Fibroblast of skin of abdomen (primary cell): Measurements from ENCODE around the gene RABGAP1.

ENCODE experiments used
- DNase-seq: peaks from one replicate; pipeline ENCODE4 v3.0.0-alpha.2; 2013

Gene RABGAP1

DNA sequence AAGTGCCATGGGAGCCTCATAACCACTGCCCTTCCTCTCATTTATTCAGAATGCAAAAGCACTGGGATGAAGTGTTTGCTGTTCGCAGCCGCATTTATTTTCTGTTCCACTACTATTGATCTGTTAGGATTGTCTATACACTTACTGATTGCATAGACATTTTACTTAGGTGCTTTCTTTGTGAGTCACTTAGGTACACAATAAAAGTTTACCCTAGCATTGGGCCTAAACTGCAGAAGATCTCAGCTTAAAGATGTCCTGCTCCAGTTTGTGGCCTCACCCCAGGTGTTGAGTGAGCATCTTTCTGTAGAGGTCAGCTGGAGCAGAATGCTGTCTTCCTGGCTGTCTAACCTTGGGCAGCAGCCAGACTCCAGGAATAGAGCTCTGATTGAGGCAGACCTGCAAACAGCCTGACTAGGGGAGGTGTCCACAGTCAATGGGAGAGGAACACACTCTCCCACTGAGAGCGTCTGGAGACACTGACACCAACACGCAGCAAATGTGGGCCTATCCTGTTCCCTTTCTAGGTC lies 146.6 kb downstream of the RABGAP1 start:
- DNase-seq: no peak

GRCh38 chr9:123089040-123089439 lies 148.2 kb downstream of the RABGAP1 start:
- no peak for DNase-seq

- no peak for DNase-seq
Measured at GRCh38 chr9:123089790-123090189, 149.0 kb downstream of the RABGAP1 start.

DNA sequence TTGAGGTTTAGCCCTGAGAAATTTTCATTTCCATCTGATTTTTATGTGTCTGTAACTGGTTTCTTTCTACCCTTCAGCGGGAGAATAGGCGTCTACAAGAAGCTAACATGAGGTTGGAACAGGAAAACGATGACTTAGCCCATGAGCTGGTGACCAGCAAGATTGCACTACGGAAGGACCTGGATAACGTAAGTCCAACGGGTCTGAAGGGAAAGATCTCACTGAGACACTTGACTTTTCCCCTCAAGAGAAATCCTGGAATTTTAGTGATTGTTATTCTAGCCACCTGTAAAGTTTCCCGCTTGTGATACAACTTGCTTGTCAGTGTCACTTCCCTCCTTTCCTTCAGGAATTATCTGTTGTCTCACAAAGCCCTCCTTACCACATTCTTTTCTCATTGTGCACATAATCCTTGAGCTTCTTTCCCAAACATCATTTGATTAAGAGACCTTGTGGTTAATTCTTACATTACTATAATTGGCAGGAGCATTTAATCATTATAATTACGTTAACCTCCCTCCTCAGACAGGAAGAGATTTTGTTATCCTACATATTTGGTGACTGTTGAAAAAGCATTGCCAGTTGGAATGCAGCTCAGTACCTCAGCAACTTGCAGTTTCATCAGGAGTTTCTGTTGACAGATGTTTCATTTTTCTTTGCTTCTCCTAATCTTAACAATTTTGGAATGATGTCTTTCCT lies 149.5 kb downstream of the RABGAP1 start:
- DNase-seq: peak; percentile 81

DNA sequence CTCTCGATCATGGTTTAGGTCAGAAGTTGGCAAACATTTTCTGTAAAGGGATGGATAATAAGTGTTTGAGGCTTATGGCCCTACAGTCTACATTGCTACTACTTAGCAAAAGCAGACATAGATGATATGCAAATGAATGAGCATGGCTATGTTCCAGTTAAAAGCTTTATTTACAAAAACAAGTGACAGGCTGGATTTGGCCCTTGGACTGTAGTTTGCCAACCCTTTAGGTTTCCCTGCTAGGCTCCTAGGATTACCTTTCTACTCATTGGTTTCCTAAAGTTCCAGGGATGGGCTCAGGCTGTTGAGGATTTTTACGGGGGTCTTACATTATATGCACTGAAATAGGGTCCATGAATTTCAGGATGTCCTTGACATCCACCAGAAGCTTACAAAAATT lies 150.1 kb downstream of the RABGAP1 start:
- DNase-seq: no peak

DNA sequence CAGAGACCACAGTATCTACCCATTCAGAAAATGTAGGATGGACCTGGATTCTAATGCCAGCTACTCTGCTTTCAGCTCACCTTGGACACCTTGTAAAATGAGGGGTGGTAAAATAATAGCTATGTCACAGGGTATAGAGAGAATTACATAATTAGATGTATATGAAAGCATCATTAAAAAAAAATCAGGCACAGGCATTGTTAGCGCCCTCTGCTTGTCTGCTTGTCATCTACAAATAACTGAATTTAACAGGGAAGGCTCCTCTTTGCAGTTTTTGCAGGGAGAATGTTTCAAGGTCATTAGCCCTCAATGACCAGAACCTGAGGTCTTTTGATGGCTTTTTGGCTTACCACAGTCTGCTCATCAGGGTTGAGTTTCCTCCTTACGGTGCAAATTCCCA lies 150.6 kb downstream of the RABGAP1 start:
- DNase-seq: no peak

DNA sequence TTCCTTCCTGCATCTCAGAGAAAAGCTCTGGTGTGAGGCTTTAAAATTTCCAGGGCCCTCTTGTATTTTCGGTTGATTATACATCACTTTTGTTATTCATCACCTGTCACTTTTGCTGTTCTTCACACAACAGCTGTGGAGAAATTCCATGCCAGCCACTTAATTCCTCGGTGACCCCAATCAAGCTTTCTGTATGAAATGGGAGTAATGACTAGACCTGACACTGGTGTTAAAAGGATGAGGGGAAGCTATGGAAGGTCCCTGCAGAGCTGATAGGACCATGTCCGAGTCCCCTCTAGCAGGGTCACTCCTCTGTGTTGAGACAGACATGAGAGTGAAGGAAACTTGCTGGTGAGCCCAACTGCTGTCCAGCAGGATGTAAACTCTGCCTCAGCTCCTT lies 152.3 kb downstream of the RABGAP1 start:
- DNase-seq: no peak

DNA sequence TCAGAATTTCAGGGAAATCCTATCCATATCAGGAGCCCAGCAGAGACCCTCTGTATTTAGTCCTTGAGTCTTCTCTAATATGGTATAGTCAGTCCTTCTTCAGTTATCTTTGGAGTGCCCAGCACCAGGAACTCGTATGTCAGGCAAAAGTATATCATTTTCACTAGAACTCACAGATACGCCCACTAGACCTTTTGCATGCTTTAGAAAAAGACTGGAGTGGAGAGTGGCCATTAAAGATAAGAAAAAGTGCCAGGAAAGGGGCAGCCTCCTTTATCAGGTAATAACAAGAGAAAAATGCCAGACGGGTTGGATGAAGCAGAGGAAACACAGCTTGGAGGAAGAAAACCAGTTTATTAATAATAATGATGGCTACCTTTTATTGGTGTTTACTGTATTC lies 156.2 kb downstream of the RABGAP1 start:
- DNase-seq: no peak

DNA sequence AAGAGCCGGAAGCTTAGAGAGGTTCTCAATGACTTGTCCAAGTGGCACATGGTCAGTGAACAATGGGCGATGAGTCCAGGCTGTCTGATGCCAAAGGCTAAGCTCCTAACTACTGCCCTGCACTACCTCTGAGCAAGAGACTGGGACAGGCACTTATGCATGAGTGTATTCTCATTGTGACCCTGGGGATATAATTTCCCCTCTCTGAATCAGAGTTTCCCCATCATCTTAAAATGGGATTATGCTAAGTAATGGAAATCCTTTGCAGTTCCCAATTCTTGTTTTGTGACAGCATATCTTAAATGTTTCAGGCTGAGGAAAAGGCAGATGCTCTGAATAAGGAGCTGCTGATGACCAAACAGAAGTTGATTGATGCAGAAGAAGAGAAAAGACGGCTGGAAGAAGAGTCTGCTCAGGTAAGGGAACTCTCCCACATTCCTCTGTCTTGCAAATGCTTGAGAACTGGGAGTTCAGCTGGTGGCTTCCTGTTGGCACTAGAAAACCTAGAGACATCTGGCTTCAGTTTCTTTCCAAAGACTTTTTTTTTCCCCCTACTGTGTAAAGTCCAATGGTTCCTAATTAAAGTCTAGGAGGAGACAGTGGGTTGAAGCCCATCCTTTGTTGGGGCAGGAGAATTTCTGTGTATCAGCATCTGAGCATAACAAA lies 156.7 kb downstream of the RABGAP1 start:
- DNase-seq: no peak

GRCh38 chr9:123098096-123098459 lies 157.3 kb downstream of the RABGAP1 start:
- DNase-seq: no peak

- DNase-seq: no peak
Measured at GRCh38 chr9:123099042-123099441, 158.2 kb downstream of the RABGAP1 start.

- no peak for DNase-seq
Measured at GRCh38 chr9:123099548-123099947, 158.7 kb downstream of the RABGAP1 start.

- no peak for DNase-seq
Measured at GRCh38 chr9:123102375-123103113, 161.7 kb downstream of the RABGAP1 start.

GRCh38 chr9:123104807-123105206 lies 164.0 kb downstream of the RABGAP1 start:
- DNase-seq: no peak

GRCh38 chr9:123105490-123105889 lies 164.7 kb downstream of the RABGAP1 start:
- no peak for DNase-seq

- DNase-seq: no peak
Measured at GRCh38 chr9:123107639-123108285, 166.9 kb downstream of the RABGAP1 start.

GRCh38 chr9:123108976-123109375 lies 168.2 kb downstream of the RABGAP1 start:
- DNase-seq: no peak

DNA sequence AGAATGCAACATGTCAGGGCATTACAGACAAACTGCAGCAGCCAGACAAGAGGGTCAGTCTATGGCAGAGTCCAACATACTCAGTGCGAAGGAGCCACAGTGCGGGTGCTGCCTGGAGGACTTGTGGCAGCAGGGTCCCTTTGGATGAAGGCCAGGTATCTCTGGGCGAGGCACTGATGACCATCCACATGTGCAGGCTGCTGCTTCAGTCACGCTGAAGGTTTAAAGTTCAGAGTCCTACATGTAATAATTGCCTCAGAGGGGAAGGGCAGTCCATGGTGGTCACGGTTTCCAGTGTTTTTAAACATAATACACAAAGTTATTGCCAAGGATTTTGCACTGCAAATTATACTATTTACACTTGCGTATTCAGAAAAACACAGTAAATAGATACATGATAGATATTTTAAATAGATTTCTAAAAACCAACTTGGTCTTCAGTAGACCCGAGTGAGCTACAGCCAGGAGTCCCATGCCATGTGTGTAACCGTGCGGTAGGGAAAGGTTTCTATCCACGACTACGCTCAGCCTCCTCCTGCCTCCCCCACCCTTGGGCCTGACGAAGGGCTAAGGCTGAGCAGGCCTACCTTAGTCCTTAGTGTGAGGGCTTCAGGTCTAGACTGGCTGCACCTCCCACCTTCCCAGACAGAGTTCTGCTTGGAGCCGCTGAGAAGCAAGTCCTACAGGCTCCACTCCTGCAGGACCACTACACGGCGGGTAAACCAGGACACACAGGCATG lies 168.9 kb downstream of the RABGAP1 start:
- no peak for DNase-seq

- DNase-seq: no peak
Measured at GRCh38 chr9:123111427-123112014, 170.7 kb downstream of the RABGAP1 start.

DNA sequence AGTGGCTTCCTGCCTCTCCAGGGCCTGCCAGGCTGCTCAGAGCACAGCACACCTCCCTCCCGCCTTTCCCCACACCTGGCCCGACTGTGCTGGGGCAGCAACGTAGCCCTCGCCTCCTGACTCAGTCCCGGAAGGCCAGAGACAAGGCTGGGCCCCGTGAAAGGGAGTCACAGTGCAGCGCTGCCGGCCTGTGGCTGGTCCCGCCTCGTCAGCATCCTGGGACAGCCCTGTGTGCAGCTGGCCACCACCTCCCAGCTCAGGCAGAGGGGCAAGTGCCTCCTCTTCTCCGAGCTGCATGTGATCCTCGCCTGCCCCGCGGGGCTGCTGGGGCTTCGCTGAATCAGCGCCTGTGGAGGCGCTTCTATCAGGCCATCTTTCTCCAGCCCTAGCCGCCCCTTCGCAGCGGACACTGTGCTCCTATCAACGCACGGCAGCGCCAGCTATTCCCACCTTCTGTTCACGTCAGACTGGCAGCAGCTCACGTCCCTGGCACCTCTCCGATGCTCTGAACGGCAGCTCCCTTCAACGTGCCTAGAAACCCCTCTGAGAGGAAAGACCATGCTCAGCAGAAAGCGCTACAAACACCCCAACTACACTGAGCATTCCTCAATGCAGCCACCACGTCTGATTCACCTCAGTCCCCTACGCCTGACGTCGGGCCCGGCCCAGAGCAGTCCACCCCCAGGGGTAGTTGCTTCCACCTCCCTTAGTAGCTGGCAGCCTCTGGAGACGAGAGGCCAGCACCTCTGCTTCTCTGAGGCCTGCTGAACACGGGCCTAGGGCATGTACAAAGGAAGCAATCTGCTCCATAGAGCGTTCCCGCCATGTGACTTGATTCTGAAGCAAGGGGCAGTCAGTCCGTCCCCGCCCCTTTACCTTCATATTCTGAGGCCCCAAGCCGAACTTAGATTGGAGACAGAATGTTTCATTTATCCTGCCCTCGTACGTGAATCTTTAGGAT lies 171.5 kb downstream of the RABGAP1 start:
- no peak for DNase-seq

DNA sequence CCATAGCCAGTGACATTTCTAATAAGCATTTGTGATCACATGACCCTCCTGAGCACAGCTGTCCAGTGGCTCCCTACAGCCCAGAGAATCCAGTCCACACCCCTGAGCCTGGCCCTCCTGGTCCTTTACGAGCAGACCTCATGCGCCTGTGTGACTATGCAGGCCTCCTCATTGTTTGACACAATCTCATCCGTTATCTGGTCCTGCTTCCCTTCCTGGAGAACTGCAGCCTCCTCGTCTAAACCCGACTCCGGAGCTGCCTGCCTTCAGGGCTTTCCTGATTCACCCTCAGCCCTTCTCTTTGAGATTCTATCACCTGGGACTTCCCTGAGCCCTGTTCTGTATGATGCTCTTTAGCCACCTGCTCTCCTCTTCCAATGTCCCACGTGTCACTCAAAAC lies 172.4 kb downstream of the RABGAP1 start:
- DNase-seq: no peak
